CD1c-positive myeloid dendritic cell (primary cell): ENCODE results near the gene ACHE.
A peak's percentile ranks its signal among the peaks of the same experiment; 100 is the strongest.
"Not testable (repeated sequence)": the region's sequence is repeated elsewhere in the genome, so short reads cannot be mapped to it uniquely, and the experiment has no call there.

ENCODE experiments used
- DNase-seq: peaks from one replicate; pipeline ENCODE4 v3.0.0-alpha.2; 2016; ENCODE audit errors: extremely low spot score

Gene ACHE

DNA sequence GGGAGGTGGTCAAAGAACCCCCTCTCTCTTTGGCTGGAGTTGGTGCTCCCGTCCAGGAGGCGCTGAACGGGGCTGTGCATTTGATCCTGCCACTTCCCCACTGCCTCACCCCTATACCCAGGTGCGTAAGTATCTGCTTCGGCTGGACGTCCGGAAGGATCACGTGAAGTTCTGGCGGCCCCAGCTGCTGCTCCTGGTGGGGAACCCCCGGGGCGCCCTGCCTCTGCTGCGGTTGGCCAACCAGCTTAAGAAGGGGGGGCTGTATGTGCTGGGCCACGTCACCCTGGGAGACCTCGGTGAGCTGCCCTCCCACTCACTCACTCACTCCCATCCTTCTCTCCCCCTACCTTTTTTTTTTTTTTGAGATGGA lies 34.1 kb downstream of the ACHE start:
- DNase-seq, result no peak

- DNase-seq, result no peak
Measured at GRCh38 chr7:100860702-100861615, 34.7 kb downstream of the ACHE start.

DNA sequence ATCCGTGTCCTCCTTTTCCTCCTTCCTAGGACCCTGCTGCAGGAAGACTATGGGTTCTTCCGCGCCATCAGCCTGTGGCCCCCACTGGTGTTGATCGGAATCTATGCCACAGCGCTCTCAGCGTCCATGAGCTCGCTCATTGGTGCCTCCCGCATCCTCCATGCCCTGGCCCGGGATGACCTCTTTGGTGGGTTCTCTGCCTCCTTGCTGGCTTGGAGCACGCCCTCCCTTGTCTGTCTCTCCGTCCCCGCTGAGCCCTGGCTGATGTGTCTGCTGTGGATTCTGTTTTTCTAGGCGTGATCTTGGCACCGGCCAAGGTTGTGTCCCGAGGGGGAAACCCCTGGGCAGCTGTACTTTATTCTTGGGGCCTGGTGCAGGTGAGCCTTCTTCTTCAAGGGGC lies 35.8 kb downstream of the ACHE start:
- DNase-seq, result no peak

GRCh38 chr7:100856871-100857282 lies 38.8 kb downstream of the ACHE start:
- DNase-seq, result no peak

- no peak for DNase-seq
Measured at GRCh38 chr7:100855515-100855914, 40.2 kb downstream of the ACHE start.

GRCh38 chr7:100854899-100855298 lies 40.8 kb downstream of the ACHE start:
- DNase-seq, result not testable (repeated sequence)

DNA sequence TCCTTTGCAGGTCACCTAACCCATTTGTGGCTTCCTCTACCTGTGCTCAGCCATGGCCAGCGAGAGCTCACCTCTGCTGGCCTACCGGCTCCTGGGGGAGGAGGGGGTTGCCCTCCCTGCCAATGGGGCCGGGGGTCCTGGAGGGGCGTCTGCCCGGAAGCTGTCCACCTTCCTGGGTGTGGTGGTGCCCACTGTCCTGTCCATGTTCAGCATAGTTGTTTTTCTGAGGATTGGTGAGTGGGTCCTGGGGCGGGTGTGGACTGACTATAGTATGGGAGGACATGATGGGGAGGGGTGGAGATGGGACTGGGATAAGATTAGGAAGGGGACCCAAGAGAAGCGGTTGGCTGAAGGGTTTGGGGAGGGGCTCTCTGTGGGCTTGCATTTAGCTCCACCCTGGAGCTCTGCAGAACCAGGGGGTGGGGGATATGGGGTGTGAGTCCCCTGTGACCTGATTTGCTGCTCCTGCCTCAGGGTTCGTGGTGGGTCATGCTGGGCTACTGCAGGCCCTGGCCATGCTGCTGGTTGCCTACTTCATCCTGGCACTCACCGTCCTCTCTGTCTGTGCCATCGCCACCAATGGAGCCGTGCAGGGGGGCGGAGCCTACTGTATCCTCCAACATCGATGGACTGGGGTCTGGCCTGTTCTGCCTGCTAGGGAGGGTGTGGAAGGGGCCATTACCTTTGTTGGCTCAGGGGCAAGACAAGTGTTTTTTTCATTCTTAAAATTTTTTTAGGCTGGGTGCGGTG lies 41.4 kb downstream of the ACHE start:
- DNase-seq, result no peak

DNA sequence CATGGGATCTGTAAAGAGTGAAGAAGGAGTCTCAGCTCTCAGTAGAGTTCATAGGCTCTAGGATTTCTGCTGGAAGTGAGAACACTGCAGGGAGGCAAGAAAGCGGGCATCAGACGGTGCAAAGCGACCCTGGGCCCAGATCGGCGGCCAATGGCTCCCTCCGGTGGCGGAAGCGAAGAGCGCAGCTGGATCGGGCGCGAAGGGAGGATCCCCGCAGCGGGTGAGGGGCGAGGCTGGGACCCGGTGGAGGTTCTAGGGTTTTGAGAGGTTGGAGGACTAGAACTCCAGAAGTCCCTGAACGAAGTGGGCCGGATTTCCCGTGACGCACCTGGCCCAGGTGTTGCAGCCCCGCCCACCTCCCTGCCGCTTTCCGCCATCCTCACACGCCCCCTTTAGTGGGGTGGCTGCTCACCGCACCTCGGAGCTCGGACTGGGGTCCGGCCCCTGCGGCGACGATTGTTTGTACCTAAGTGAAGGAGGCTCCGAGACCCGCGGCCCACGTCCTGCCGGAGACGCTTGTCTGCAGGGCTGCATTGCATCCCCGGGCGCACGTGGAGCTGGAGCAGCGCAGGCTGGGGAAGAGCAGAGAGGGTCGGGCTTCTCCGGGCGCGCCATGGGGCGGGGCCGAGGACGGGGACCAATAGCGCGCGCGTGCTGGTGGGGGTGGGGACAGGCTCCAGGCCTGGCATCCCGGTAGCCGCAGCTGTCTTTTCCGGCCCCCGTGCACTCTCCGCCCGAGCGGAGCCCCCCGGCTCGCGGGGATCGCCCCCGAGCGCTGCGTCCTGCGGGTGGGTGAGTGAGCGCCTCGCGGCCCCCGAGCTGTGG lies 43.4 kb downstream of the ACHE start, which contains the start of gene SLC12A9:
Gene SLC12A9, plus strand, starts transcription at position 666 of the 825 bp plus-strand sequence. CDS start 1,485 bp downstream, outside the sequence.
- DNase-seq, result peak; percentile 94

GRCh38 chr7:100847360-100847759 lies 48.3 kb downstream of the ACHE start:
- DNase-seq, result no peak

DNA sequence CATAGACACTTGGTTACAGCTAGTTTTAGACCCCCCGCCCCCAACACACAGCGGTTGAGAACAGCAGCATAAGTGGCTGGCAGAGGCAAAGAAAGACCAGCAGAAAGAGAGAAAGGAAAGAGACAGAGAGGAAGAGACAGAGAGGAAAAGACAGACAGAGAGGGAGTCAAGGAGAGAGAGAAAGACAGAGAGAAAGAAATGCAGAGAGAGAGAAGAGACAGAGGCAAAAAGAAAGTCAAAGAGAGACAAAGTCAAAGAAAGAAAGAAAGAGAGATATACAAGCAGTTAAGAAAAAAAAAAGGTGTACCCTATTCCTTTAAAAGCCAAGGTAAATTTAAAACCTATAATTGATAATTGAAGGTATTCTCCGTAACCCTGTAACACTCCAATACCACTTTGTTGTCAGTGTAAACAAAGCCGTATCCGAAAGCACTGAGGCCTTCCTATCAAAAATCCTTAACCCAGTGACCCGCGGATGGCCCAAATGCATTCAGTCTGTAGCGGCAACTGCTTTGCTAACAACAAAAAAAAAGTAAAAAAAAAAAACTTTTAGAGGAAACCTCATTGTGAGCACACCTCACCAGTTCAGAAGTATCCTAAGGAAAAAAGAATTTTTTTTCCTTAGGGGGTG lies 55.1 kb downstream of the ACHE start:
- no peak for DNase-seq
